HepG2 (cell line): ENCODE data around the gene MVP. TPM values are rescaled to one million over a fixed set of nuclear protein-coding genes. Genes with fewer than 3 reads are reported as not detected.

Source experiments
- AKAP8 ChIP-seq: sonication (generic); formaldehyde crosslinking; IDR thresholded peaks from 2 replicates; pipeline ENCODE4 v1.5.1; 2020; ENCODE audit warnings: mild to moderate bottlenecking, missing genetic modification reagents
- ARNT2 ChIP-seq: sonication (generic); formaldehyde crosslinking; IDR thresholded peaks from 2 replicates; pipeline ENCODE4 v1.8.0; 2022; ENCODE audit warnings: mild to moderate bottlenecking, low read depth, missing genetic modification reagents, moderate library complexity
- CREB1 ChIP-seq, 2 experiments: fragments of 450-650 bp in 1 of 2; IDR thresholded peaks; 2 replicates each; pipeline ENCODE4 v1.6.1; 2016 to 2017; ENCODE audit warnings: control low read depth in 1 of 2, mild to moderate bottlenecking in 1 of 2, missing compliant biosample characterization in 1 of 2, missing genetic modification characterization in 1 of 2
- DRAP1 ChIP-seq: IDR thresholded peaks from 2 replicates; pipeline ENCODE4 v1.6.1; 2016; ENCODE audit warnings: missing genetic modification reagents, missing compliant biosample characterization
- NCOA1 ChIP-seq: sonication (generic); formaldehyde crosslinking; IDR thresholded peaks from 2 replicates; pipeline ENCODE4 v1.9.0; 2021; ENCODE audit warnings: missing genetic modification reagents
- PATZ1 ChIP-seq: sonication (generic); formaldehyde crosslinking; IDR thresholded peaks from 2 replicates; pipeline ENCODE4 v1.4.0; 2020; ENCODE audit warnings: missing genetic modification reagents
- PBX2 ChIP-seq: IDR thresholded peaks from 2 replicates; pipeline ENCODE4 v1.6.1; 2016; ENCODE audit warnings: control low read depth
- PRDM10 ChIP-seq: sonication (generic); formaldehyde crosslinking; IDR thresholded peaks from 2 replicates; pipeline ENCODE4 v1.4.0; 2020; ENCODE audit warnings: low read depth, missing genetic modification reagents
- SP4 ChIP-seq: sonication (generic); formaldehyde crosslinking; IDR thresholded peaks from 2 replicates; pipeline ENCODE4 v1.8.1; 2023; ENCODE audit warnings: mild to moderate bottlenecking, missing genetic modification reagents
- TMF1 ChIP-seq: sonication (generic); formaldehyde crosslinking; IDR thresholded peaks from 2 replicates; pipeline ENCODE4 v1.8.1; 2022; ENCODE audit warnings: low read depth, missing genetic modification reagents
- ZFP82 ChIP-seq: sonication (generic); formaldehyde crosslinking; IDR thresholded peaks from 2 replicates; pipeline ENCODE4 v1.5.1; 2020; ENCODE audit warnings: mild to moderate bottlenecking, missing genetic modification reagents, borderline replicate concordance
- ZNF124 ChIP-seq: sonication (generic); formaldehyde crosslinking; IDR thresholded peaks from 2 replicates; pipeline ENCODE4 v1.4.0; 2020; ENCODE audit warnings: missing genetic modification reagents
- ZNF292 ChIP-seq: sonication (generic); formaldehyde crosslinking; IDR thresholded peaks from 2 replicates; pipeline ENCODE4 v1.8.1; 2022; ENCODE audit warnings: mild to moderate bottlenecking, low read depth, missing genetic modification reagents, borderline replicate concordance
- ZNF33B ChIP-seq: sonication (generic); formaldehyde crosslinking; IDR thresholded peaks from 2 replicates; pipeline ENCODE4 v1.5.1; 2020; ENCODE audit warnings: mild to moderate bottlenecking, missing genetic modification reagents
- ZNF644 ChIP-seq: IDR thresholded peaks from 2 replicates; pipeline ENCODE4 v1.6.1; 2016; ENCODE audit warnings: low read depth
- ZNF7 ChIP-seq: IDR thresholded peaks from 2 replicates; pipeline ENCODE4 v1.6.1; 2016; ENCODE audit warnings: missing biosample characterization, missing genetic modification reagents
- ZNF777 ChIP-seq: sonication (generic); formaldehyde crosslinking; IDR thresholded peaks from 2 replicates; pipeline ENCODE4 v1.4.0; 2020; ENCODE audit warnings: missing genetic modification reagents
- polyA plus RNA-seq, 8 experiments: library from polyadenylated mRNA; depleted of rRNA in 3 of 8; stranded (reverse) in 7 of 8; unstranded in 1 of 8; fragments of >200 nt; fragmentation: Illumina TruSeq in 4 of 8; extraction: Trizol in 4 of 8; gene quantifications; 2 replicates each; pipeline versions ENCODE4 v1.2.1 to v1.2.3, GENCODE V29; 2011 to 2016; ENCODE audit warnings: low read depth in 4 of 8, missing spikeins in 1 of 8, mixed read lengths in 1 of 8; ENCODE audit not compliant: insufficient read depth in 1 of 8
- total RNA-seq, 5 experiments: library from RNA; depleted of rRNA; stranded (reverse); fragments of >200 nt; fragmentation: Illumina TruSeq; extraction: Trizol; gene quantifications; 2 replicates each; pipeline ENCODE4 v1.2.3, GENCODE V29; 2016; ENCODE audit warnings: low read depth in 1 of 5
- TF ChIP-seq, protein P1 (sequence below): sonication (generic); formaldehyde crosslinking; IDR thresholded peaks from 2 replicates; pipeline ENCODE4 v1.8.1; 2023; ENCODE audit warnings: mild to moderate bottlenecking, inconsistent platforms, moderate library complexity, missing genetic modification reagents, borderline replicate concordance
- TF ChIP-seq, protein P2 (sequence below): sonication (generic); formaldehyde crosslinking; IDR thresholded peaks from 2 replicates; pipeline ENCODE4 v1.8.0; 2022; ENCODE audit warnings: mild to moderate bottlenecking, missing genetic modification reagents, moderate library complexity

MVP gene
- total and polyA plus RNA-seq, 2 of the 13 experiments (the other 11 are each of a cell fraction or from before 2014, with no cell fraction given): 22.9 to 43.5 TPM

DNA sequence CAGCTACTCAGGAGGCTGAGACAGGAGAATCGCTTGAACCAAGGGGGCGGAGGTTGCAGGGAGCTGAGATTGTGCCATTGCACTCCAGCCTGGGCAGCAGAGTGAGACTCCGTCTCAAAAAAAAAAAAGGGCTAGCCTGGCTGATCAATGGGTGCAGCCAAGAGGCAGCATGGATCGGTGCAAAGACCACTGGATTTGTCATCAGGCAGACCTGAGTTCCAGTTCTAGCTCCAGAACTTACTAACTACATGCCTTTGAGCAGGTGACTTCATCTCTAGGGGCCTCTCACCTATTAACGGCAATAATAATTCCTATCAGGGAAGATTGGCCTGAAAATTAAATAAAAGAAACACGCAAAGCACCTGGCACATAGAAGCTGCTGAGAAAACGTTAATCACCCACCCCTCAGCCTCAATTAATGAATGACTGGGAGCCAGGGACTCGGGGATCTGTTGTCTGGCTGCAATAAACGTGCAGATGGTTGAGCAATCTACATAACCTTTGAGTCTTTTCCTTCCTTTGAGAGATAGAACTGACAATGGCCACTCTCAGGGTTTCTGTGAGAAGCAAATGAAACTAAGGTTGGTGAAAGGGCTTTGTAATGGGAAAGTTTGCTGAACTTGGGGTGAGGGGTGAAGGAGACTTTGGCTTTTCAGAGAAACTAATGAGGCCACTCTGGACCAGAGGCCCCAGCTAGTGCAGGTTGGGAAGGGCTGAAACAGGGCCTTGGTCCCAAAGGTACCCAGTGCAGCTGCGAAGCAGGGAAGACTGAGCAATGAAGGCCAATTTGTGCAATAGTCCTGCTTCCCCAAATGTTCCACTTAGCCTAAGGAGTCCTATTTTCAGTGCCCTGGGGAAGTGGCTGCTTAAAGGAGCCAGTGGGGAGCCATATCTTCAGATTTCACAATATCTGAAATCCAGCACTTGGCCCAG, 71.5 kb downstream of the MVP start (continued):
- TF ChIP-seq ZNF7 (CRISPR knock-in tag) (no peak), ZNF124 (no peak), ZFP82 (CRISPR knock-in tag) (no peak), NCOA1 (no peak), AKAP8 (CRISPR knock-in tag) (no peak), PBX2 (CRISPR knock-in tag) (no peak), PATZ1 (CRISPR knock-in tag) (peak; percentile 49), ZNF644 (CRISPR knock-in tag) (0 out of 2 replicates have a peak, but pooled peaks have one; percentile 35), ZNF777 (no peak), CREB1 (IDR thresholded peaks at IDR 0.05) (no peak), CREB1 (CRISPR knock-in tag; IDR thresholded peaks at IDR 0.05) (peak; percentile 74), TMF1 (CRISPR knock-in tag) (peak; percentile 69; the same call in 1 of the 2 replicates), DRAP1 (CRISPR knock-in tag) (no peak), ZNF292 (no peak), SP4 (CRISPR knock-in tag) (peak; percentile 74), ARNT2 (CRISPR knock-in tag) (no peak), ZNF33B (CRISPR knock-in tag) (no peak), PRDM10 (no peak; the same call in 1 of the 2 replicates)
- TF ChIP-seq, protein P1, sequence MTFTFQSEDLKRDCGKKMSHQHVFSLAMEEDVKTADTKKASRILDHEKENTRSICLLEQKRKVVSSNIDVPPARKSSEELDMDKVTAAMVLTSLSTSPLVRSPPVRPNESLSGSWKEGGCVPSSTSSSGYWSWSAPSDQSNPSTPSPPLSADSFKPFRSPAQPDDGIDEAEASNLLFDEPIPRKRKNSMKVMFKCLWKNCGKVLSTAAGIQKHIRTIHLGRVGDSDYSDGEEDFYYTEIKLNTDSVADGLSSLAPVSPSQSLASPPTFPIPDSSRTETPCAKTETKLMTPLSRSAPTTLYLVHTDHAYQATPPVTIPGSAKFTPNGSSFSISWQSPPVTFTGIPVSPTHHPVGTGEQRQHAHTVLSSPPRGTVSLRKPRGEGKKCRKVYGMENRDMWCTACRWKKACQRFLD (CRISPR knock-in tag): no peak
- TF ChIP-seq, protein P2, sequence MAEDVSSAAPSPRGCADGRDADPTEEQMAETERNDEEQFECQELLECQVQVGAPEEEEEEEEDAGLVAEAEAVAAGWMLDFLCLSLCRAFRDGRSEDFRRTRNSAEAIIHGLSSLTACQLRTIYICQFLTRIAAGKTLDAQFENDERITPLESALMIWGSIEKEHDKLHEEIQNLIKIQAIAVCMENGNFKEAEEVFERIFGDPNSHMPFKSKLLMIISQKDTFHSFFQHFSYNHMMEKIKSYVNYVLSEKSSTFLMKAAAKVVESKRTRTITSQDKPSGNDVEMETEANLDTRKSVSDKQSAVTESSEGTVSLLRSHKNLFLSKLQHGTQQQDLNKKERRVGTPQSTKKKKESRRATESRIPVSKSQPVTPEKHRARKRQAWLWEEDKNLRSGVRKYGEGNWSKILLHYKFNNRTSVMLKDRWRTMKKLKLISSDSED: 0 out of 2 replicates have a peak, but pooled peaks have one; percentile 26
